Measurements from ENCODE around the gene PSIP1. TPM values are rescaled to one million over a fixed set of nuclear protein-coding genes. Genes with fewer than 3 reads are reported as not detected.

PSIP1 gene
- total RNA-seq, 1 experiment from 2014 or later = 99.1 TPM

- no peaks in the 10 kb centered on the region for H3K9me2 ChIP-seq (ENCODE audit: insufficient read depth)
- no peaks in the 10 kb centered on the region for H3K9me3 ChIP-seq (ENCODE audit: control insufficient read depth in 1 of 2, insufficient read depth in 1 of 2, low read depth in 1 of 2, low read length in 2 of 2)
- H4K20me1 ChIP-seq (ENCODE audit: insufficient read depth) = no peaks in the 10 kb centered on the region; the same call in 1 of the 2 replicates
- peaks cover 74% of the 10 kb centered on the region for H3K79me2 ChIP-seq (ENCODE audit: insufficient read depth, low read length)
- CTCF ChIA-PET = no interaction called here
- no peak for ATAC-seq
- no peak overlapping the region for H3K27ac ChIP-seq (ENCODE audit: low read depth, low read length)
- RAD21 ChIA-PET (ENCODE audit: low non-redundant PET in 1 of 2, low total read pairs in 2 of 2, uncharacterized antibody in 2 of 2, unreplicated experiment in 2 of 2) = no interaction called here
- POLR2A ChIA-PET = no interaction called here
- H3K4me1 ChIP-seq (ENCODE audit: control insufficient read depth in 1 of 2, insufficient read depth in 2 of 2, low read length in 2 of 2) = no peaks in the 10 kb centered on the region
- H3K27me3 ChIP-seq (ENCODE audit: insufficient read depth, low read length) = no peaks in the 10 kb centered on the region
- no peak overlapping the region for H2AFZ ChIP-seq (ENCODE audit: low read depth, low read length, poor library complexity, severe bottlenecking)
- H3K4me3 ChIP-seq (replicated peaks in 1 of 2; ENCODE audit: low read depth in 1 of 2, low read length in 2 of 2) = no peak overlapping the region
- intact Hi-C loops (cut with micrococcal nuclease) = no loop called here
- TF ChIP-seq, protein P1, sequence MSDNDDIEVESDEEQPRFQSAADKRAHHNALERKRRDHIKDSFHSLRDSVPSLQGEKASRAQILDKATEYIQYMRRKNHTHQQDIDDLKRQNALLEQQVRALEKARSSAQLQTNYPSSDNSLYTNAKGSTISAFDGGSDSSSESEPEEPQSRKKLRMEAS (IDR thresholded peaks at IDR 0.05) = no peak
- TF ChIP-seq TCF7L2 (IDR thresholded peaks at IDR 0.05; ENCODE audit: borderline replicate concordance, extremely low read depth, insufficient read depth, insufficient read length) (no peak), POLR2A (IDR thresholded peaks at IDR 0.05; ENCODE audit: borderline replicate concordance, extremely low read depth, insufficient read depth, insufficient read length) (no peak), SRF (IDR thresholded peaks at IDR 0.05; ENCODE audit: low read depth) (no peak), CBX3 (IDR thresholded peaks at IDR 0.05; ENCODE audit: low read depth) (no peak), JUND (IDR thresholded peaks at IDR 0.05) (no peak), ZNF274 (IDR thresholded peaks at IDR 0.05; ENCODE audit: low read depth, low read length) (no peak), SIN3A (IDR thresholded peaks at IDR 0.05; ENCODE audit: low read depth) (no peak), SP1 (IDR thresholded peaks at IDR 0.05; ENCODE audit: low read depth) (no peak)
- TF ChIP-seq, protein P2, sequence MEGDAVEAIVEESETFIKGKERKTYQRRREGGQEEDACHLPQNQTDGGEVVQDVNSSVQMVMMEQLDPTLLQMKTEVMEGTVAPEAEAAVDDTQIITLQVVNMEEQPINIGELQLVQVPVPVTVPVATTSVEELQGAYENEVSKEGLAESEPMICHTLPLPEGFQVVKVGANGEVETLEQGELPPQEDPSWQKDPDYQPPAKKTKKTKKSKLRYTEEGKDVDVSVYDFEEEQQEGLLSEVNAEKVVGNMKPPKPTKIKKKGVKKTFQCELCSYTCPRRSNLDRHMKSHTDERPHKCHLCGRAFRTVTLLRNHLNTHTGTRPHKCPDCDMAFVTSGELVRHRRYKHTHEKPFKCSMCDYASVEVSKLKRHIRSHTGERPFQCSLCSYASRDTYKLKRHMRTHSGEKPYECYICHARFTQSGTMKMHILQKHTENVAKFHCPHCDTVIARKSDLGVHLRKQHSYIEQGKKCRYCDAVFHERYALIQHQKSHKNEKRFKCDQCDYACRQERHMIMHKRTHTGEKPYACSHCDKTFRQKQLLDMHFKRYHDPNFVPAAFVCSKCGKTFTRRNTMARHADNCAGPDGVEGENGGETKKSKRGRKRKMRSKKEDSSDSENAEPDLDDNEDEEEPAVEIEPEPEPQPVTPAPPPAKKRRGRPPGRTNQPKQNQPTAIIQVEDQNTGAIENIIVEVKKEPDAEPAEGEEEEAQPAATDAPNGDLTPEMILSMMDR (IDR thresholded peaks at IDR 0.05 in 2 of 3, conservative IDR thresholded peaks at IDR 0.05 in 1 of 3; ENCODE audit: borderline replicate concordance in 1 of 3, insufficient read depth in 1 of 3, low read depth in 2 of 3, low read length in 2 of 3) = no peak
- H3K4me2 ChIP-seq (ENCODE audit: low read length) = no peak overlapping the region
- peaks cover 9 to 16% of the 10 kb centered on the region in 2 experiments; a peak in 3 of 4 replicates for H3K36me3 ChIP-seq (ENCODE audit: control insufficient read depth in 1 of 2, insufficient read depth in 2 of 2, low read length in 2 of 2)
- H3K9ac ChIP-seq (ENCODE audit: low read length) = no peak overlapping the region
- no peak for DNase-seq (ENCODE audit: low read depth, low spot score)
- no TSS peak for BruUV-seq (replicated peaks)
Observed at GRCh38 chr9:15433661-15434060, 77.1 kb downstream of the PSIP1 start.
